AG04449 (cell line): ENCODE data around the gene TLK2.

Experiments used
- CTCF ChIA-PET: fragments of 350-600 bp; formaldehyde crosslinking; extraction: SDS; loops from one replicate; lab custom pipeline; 2021; ENCODE audit warnings: antibody characterized with exemption; lab: Yijun Ruan, JAX
- POLR2A ChIA-PET: fragments of 400-600, 350-600 bp; formaldehyde crosslinking; extraction: SDS; loops from one replicate; lab custom pipeline; 2020; ENCODE audit warnings: antibody characterized with exemption, inconsistent platforms; lab: Yijun Ruan, JAX
- DNase-seq: peaks from one replicate; pipeline ENCODE4 v3.0.0-alpha.2; 2010; ENCODE audit warnings: low read depth, low spot score
- H3K4me3 ChIP-seq: 2 replicates; pipeline ENCODE4 v1.5.1; 2011; ENCODE audit warnings: low read depth, mild to moderate bottlenecking, control low read depth, low read length
- CTCF ChIP-seq: IDR thresholded peaks from one replicate; pipeline ENCODE4 v1.5.1; 2011; ENCODE audit warnings: mild to moderate bottlenecking, moderate library complexity, low read length, control low read depth, inconsistent platforms; ENCODE audit not compliant: insufficient read depth; ENCODE audit errors: missing control alignments

The TLK2 gene

GRCh38 chr17:62573480-62574117, 95.0 kb downstream of the TLK2 start:
- TF ChIP-seq CTCF, result no peak
- no peak for DNase-seq
- no peak overlapping the region for H3K4me3 ChIP-seq
- POLR2A ChIA-PET, result no interaction called here
- CTCF ChIA-PET, result interaction anchor here (0.9 kb wide), 1 partner anchor 21 kb away, joined by 3 read pairs; no protein-coding TSS in a partner anchor

- no peak for TF ChIP-seq CTCF
- ChIA-PET POLR2A (no interaction called here), CTCF (interaction anchor here (1.1 kb wide), 1 partner anchor 17 kb away, joined by 3 read pairs; no protein-coding TSS in a partner anchor)
- DNase-seq, result no peak
- H3K4me3 ChIP-seq, result no peak overlapping the region
These were observed 97.8 kb downstream of the TLK2 start for GRCh38 chr17:62576382-62576781.

GRCh38 chr17:62578757-62579487, 100.3 kb downstream of the TLK2 start:
- ChIA-PET POLR2A (no interaction called here), CTCF (interaction anchor here (2.3 kb wide), 1 partner anchor 12 kb away, joined by 6 read pairs; no protein-coding TSS in a partner anchor)
- no peak overlapping the region for H3K4me3 ChIP-seq
- no peak for TF ChIP-seq CTCF
- DNase-seq, result no peak

- ChIA-PET POLR2A (no interaction called here), CTCF (interaction anchor here (1.3 kb wide), 1 partner anchor 10 kb away, joined by 4 read pairs; no protein-coding TSS in a partner anchor)
- no peak overlapping the region for H3K4me3 ChIP-seq
- no peak for DNase-seq
- no peak for TF ChIP-seq CTCF
These were observed 102.3 kb downstream of the TLK2 start for GRCh38 chr17:62580947-62581346.

- CTCF ChIA-PET, result no interaction called here
- no peak for TF ChIP-seq CTCF
- POLR2A ChIA-PET, result no interaction called here
- H3K4me3 ChIP-seq, result no peak overlapping the region
- no peak for DNase-seq
These were observed 103.1 kb downstream of the TLK2 start for GRCh38 chr17:62581764-62582163.

GRCh38 chr17:62587554-62587953, 108.9 kb downstream of the TLK2 start:
- CTCF ChIA-PET, result interaction anchor here (1.0 kb wide), 1 partner anchor 15 kb away, joined by 3 read pairs; no protein-coding TSS in a partner anchor
- DNase-seq, result no peak
- TF ChIP-seq CTCF, result no peak
- POLR2A ChIA-PET, result no interaction called here
- H3K4me3 ChIP-seq, result no peak overlapping the region
